ENCODE data around the gene HSP90AB1. TPM values are rescaled to one million over a fixed set of nuclear protein-coding genes. Genes with fewer than 3 reads are reported as not detected.

Gene HSP90AB1
- polyA plus RNA-seq, 3 donors: 119 to 242 (median 145) TPM

DNA sequence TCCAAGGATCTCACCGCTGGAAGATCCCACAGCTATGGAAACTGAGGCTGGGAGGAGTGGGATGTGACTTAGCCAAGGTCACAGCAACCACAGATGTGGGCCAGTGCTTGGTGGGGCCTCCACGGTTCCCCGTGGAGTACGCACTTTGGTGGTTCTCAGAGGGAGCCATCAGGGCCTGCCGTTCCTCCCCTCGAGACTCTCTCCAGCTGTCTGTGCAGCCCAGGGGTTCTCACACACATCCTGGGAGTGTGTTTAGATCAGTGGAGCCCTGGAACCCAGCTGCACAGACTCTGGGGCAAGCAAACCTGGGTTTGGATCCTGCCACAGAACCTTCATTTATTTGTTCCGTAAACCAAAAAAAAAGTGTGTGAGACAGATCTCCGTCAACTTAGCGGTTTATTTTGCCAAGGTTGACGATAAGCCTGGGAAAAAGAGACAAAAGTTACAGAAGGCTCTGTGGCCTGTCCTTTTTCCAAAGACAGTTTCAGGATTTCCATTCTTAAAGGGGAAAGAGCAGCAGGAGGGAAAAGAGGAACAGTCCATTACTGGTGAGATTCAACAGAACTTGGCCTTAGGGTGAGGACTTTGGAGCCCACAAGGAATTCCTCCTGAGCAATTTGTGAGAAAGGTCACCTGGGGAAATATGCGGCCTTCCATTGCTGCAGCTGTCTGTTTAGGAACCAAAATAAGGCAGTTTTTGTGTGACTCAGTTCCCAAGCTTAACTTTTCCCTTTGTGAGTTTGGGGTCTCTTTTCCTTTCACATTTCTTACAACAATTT lies 43.7 kb upstream of the HSP90AB1 start:
- Histone ChIP-seq H3K27ac (ENCODE audit: low read depth in 1 of 2, low read length in 2 of 2) (no peak overlapping the region), H3K79me2 (ENCODE audit: insufficient read depth, low read length) (no peaks in the 10 kb centered on the region), H2AFZ (ENCODE audit: insufficient read depth, low read depth, low read length, poor library complexity, severe bottlenecking) (no peak overlapping the region), H3K4me3 (replicated peaks in 1 of 3; ENCODE audit: low read depth in 2 of 3, low read length in 3 of 3) (no peak overlapping the region), H3K4me1 (ENCODE audit: control insufficient read depth in 1 of 2, insufficient read depth in 2 of 2, low read length in 2 of 2) (no peaks in the 10 kb centered on the region), H4K20me1 (ENCODE audit: insufficient read depth, low read length) (no peaks in the 10 kb centered on the region), H3K9me3 (replicated peaks in 1 of 2; ENCODE audit: control insufficient read depth in 1 of 2, insufficient read depth in 1 of 2, low read length in 2 of 2) (no peaks in the 10 kb centered on the region), H3K27me3 (ENCODE audit: control insufficient read depth in 2 of 2, insufficient read depth in 2 of 2, low read length in 2 of 2) (no peaks in the 10 kb centered on the region), H3K9ac (ENCODE audit: insufficient read depth, low read length, poor library complexity, severe bottlenecking) (no peak overlapping the region), H3K4me2 (replicated peaks; ENCODE audit: extremely low read depth, low read length, poor library complexity, severe bottlenecking) (no peak overlapping the region), H3K36me3 (replicated peaks in 1 of 2; ENCODE audit: control insufficient read depth in 1 of 2, insufficient read depth in 2 of 2, low read length in 2 of 2) (no peaks in the 10 kb centered on the region)
- WGBS (ENCODE audit: insufficient coverage): 100% methylated on average over 5 of the region's 11 CpGs
- intact Hi-C loops (cut with micrococcal nuclease): no loop called here
- Mint-ChIP-seq H3K27me3 (ENCODE audit: low read depth in 3 of 3) (peaks cover 0 to 3% (median 3%) of the 10 kb centered on the region in 3 donors), H3K4me3 (no peak overlapping the region), H3K36me3 (no peaks in the 10 kb centered on the region), H3K4me1 (no peaks in the 10 kb centered on the region), H3K9me3 (no peaks in the 10 kb centered on the region), H3K27ac (no peak overlapping the region)
- no peak for DNase-seq
- TF ChIP-seq, protein P1, sequence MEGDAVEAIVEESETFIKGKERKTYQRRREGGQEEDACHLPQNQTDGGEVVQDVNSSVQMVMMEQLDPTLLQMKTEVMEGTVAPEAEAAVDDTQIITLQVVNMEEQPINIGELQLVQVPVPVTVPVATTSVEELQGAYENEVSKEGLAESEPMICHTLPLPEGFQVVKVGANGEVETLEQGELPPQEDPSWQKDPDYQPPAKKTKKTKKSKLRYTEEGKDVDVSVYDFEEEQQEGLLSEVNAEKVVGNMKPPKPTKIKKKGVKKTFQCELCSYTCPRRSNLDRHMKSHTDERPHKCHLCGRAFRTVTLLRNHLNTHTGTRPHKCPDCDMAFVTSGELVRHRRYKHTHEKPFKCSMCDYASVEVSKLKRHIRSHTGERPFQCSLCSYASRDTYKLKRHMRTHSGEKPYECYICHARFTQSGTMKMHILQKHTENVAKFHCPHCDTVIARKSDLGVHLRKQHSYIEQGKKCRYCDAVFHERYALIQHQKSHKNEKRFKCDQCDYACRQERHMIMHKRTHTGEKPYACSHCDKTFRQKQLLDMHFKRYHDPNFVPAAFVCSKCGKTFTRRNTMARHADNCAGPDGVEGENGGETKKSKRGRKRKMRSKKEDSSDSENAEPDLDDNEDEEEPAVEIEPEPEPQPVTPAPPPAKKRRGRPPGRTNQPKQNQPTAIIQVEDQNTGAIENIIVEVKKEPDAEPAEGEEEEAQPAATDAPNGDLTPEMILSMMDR (IDR thresholded peaks at IDR 0.05): no peak

DNA sequence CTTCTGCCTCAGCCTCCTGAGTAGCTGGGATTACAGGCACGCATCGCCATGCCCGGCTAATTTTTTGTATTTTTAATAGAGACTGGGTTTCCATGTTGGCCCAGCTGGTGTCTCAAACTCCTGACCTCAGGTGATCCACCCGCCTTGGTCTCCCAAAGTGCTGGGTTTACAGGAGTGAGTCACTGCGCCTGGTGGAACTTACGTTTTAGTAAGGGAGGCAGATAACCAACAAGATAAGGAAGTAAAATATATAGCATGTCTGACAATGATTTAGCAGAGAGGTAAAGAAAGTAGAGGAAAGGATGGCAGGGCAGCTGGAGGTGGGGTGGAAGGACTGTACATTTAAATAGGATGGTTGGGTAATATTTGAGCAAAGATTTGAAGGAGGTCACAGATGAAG lies 42.9 kb upstream of the HSP90AB1 start:
- no peaks in the 10 kb centered on the region for H3K4me1 ChIP-seq (ENCODE audit: control insufficient read depth in 1 of 2, insufficient read depth in 2 of 2, low read length in 2 of 2)
- WGBS (ENCODE audit: insufficient coverage): 79% methylated on average over 5 of the region's 6 CpGs
- Mint-ChIP-seq H3K36me3 (no peaks in the 10 kb centered on the region), H3K27me3 (ENCODE audit: low read depth in 3 of 3) (peaks cover 0 to 2% (median 1%) of the 10 kb centered on the region in 3 donors), H3K27ac (no peak overlapping the region), H3K4me3 (no peak overlapping the region), H3K4me1 (no peaks in the 10 kb centered on the region), H3K9me3 (no peaks in the 10 kb centered on the region)
- intact Hi-C loops (cut with micrococcal nuclease): no loop called here
- no peaks in the 10 kb centered on the region for H3K36me3 ChIP-seq (replicated peaks in 1 of 2; ENCODE audit: control insufficient read depth in 1 of 2, insufficient read depth in 2 of 2, low read length in 2 of 2)
- no peak overlapping the region for H3K27ac ChIP-seq (ENCODE audit: low read depth in 1 of 2, low read length in 2 of 2)
- H3K79me2 ChIP-seq (ENCODE audit: insufficient read depth, low read length): no peaks in the 10 kb centered on the region
- H4K20me1 ChIP-seq (ENCODE audit: insufficient read depth, low read length): no peaks in the 10 kb centered on the region
- H3K4me2 ChIP-seq (replicated peaks; ENCODE audit: extremely low read depth, low read length, poor library complexity, severe bottlenecking): no peak overlapping the region
- no peaks in the 10 kb centered on the region for H3K27me3 ChIP-seq (ENCODE audit: control insufficient read depth in 2 of 2, insufficient read depth in 2 of 2, low read length in 2 of 2)
- H3K9me3 ChIP-seq (replicated peaks in 1 of 2; ENCODE audit: control insufficient read depth in 1 of 2, insufficient read depth in 1 of 2, low read length in 2 of 2): no peaks in the 10 kb centered on the region
- H3K9ac ChIP-seq (ENCODE audit: insufficient read depth, low read length, poor library complexity, severe bottlenecking): no peak overlapping the region
- no peak overlapping the region for H2AFZ ChIP-seq (ENCODE audit: insufficient read depth, low read depth, low read length, poor library complexity, severe bottlenecking)
- TF ChIP-seq, protein P1 (IDR thresholded peaks at IDR 0.05): no peak
- no peak overlapping the region for H3K4me3 ChIP-seq (replicated peaks in 1 of 3; ENCODE audit: low read depth in 2 of 3, low read length in 3 of 3)
- DNase-seq: no peak

Measured in CD14-positive monocyte (primary cell).